Right lung (tissue), 5 donors: ENCODE data around the gene PEX14. TPM values are rescaled to one million over a fixed set of nuclear protein-coding genes. Genes with fewer than 3 reads are reported as not detected.

Source experiments
- DNase-seq, 2 donors: peaks; one replicate each; pipeline ENCODE4 v3.0.0-alpha.2; 2013
- polyA plus RNA-seq, 5 donors: library from polyadenylated mRNA; unstranded; fragments of 120-200 nt; gene quantifications; one replicate each; pipeline versions ENCODE4 v1.2.1 to v1.2.3, GENCODE V29; 2013; ENCODE audit warnings: inconsistent platforms in 1 of 5, low replicate concordance in 1 of 5; ENCODE audit not compliant: insufficient read length in 5 of 5, insufficient read depth in 1 of 5

The PEX14 gene
- polyA plus RNA-seq, 5 donors: 15.0 to 23.4 (median 19.9) TPM

GRCh38 chr1:10615932-10616671, 141.4 kb downstream of the PEX14 start:
- no peak for DNase-seq

DNA sequence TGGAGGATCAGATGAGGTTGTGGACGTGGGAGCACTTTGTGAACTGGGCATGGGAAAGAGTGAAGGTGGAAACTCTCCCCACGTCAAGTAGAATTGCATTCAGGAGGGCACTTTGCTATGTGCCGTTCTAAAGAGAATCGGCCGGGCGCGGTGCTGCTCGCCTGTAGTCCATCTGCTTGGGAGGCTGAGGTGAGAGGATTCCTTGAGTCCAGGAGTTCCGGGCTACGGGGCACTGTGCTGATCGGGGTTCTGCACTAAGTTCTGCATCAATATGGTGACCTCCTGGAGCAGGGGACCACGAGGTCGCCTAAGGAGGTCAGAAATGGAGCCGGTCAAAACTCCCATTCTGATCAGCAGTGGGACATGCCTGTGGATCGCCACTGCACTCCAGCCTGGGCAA, 141.9 kb downstream of the PEX14 start:
- no peak for DNase-seq

GRCh38 chr1:10617318-10617717, 142.6 kb downstream of the PEX14 start:
- DNase-seq: no peak

GRCh38 chr1:10617931-10618885, 143.5 kb downstream of the PEX14 start:
- DNase-seq: no peak

GRCh38 chr1:10620776-10621175, 146.0 kb downstream of the PEX14 start:
- DNase-seq: no peak

GRCh38 chr1:10621906-10622305, 147.2 kb downstream of the PEX14 start:
- DNase-seq: no peak

DNA sequence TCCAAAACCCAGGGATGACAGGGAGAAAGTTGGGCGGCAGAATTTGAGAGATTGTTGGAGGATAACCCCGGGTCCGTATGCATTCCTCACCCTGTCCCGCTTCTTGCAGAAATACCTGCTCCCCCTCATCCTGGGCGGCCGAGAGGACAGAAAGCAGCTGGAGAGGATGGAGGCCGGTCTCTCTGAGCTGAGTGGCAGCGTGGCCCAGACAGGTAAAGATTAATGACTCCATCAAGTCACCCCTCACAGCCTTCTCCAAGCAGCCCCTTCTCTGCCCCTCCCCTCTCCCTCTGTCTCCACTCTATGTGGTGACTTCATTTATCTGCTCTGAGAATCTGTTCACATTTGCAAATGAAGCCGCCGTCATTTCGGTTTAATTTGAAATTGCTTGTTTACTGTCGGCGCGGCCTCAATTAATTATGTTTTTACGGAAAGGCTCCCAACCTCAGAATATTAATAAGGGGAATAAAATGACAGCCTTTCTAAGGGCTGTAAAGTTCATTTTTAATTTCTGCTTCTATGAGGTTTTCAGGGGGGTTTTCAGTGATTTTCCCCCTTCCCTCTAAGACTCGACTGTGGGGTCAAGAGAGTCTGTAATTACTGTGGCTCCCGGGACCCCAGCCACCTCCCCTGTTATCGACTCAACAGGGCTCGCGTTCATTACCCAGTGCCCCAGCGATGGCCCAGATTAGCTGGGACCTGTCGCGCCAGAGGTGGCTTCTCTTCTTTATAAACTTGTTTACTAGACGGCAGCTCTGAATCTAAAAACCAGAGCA, 148.3 kb downstream of the PEX14 start:
- DNase-seq: no peak

- no peak for DNase-seq
Observed at GRCh38 chr1:10623686-10624145, 149.0 kb downstream of the PEX14 start.

- DNase-seq: no peak
Observed at GRCh38 chr1:10624256-10625050, 149.7 kb downstream of the PEX14 start.

GRCh38 chr1:10625076-10625475, 150.3 kb downstream of the PEX14 start:
- DNase-seq: no peak

- DNase-seq: no peak
Observed at GRCh38 chr1:10625554-10625953, 150.8 kb downstream of the PEX14 start.

DNA sequence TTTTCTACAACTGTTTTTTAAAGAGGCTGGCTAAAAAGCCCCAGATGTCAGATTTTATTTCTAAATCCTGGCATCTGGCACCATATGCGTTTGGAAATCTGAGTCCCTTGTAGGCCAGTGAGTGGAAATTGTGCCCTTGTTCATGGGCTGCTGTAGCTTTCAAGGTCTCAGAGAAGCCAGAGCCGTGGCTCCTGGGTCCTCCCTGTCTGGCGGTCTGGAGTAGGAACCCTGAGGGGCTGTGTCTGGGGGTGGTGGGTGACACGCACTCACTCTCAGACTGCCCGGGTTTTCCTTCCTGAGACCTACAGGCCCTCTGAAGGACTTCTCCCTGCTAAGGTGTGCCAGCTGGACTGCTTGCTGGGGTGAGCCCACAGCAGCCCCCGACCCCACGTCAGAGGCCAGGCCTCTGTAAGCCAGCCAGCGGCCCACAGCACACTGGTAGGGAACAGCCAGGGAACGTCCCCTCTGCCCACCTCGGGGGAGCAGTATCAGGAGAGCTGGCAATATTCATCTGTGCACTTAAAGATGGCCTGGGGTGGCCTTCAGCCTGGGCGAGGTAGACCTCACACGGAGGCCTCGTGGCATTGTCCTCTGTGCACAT, 151.5 kb downstream of the PEX14 start:
- DNase-seq: no peak

DNA sequence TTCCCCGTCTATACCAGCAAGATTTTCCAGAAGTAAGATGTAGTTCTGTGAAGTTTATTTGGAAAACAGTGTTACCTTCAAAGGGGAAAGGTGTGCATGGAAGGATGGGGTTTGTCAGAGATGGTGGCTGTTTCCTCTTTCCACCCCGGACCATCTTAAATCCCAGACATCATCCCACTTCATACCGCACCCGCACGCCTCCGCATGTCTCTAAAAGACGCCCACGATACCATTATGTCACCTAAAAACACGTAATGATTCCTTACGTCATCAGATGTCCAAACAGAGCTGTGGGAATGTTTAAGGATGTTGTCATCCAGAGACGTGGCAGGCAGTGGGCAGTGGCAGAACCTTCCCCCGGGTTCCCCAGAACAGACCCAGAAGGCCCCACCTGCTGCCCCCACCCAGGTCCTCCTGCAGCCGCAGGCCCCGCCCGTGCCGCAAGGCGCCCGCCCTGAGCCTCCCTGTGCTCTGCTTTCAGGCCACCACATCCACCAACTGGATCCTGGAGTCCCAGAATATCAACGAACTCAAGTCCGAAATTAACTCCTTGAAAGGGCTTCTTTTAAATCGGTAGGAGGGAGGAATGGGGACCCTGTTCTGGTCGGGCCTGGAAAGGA, 152.2 kb downstream of the PEX14 start:
- no peak for DNase-seq

- DNase-seq: no peak
Observed at GRCh38 chr1:10628685-10629084, 153.9 kb downstream of the PEX14 start.

- no peak for DNase-seq
Observed at GRCh38 chr1:10629091-10629815, 154.5 kb downstream of the PEX14 start.

DNA sequence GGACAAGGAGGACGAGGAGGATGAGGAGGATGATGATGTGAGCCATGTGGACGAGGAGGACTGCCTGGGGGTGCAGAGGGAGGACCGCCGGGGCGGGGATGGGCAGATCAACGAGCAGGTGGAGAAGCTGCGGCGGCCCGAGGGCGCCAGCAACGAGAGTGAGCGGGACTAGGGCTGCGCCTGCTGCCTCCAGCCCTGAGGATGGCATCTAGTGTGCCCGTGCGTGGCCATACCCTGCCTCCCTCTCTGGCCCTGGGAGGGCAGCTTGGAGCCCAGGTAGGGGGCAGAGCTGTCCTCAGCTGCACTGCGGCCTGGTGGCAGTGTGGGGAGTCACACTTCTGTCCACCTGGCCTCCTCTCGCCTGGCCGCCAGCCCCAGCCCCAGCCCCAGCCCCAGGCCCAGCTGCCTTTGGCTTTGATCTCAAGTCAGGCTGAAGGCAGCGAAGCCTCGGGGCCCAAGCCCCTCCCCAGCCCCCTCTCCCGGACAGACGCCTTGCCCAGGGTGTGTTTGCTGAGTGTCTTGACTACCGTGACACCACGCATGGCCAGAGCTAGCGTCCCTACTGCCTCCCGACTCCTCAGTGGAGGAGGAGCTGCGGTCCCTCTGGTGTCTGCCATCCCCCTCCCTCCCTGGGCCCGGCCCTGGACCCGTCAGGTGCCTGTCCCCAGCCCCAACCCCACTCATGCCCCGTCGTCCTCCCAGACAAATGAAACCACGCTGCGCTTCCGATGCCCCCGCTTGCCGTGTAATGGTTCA, 155.2 kb downstream of the PEX14 start:
- DNase-seq: no peak

DNA sequence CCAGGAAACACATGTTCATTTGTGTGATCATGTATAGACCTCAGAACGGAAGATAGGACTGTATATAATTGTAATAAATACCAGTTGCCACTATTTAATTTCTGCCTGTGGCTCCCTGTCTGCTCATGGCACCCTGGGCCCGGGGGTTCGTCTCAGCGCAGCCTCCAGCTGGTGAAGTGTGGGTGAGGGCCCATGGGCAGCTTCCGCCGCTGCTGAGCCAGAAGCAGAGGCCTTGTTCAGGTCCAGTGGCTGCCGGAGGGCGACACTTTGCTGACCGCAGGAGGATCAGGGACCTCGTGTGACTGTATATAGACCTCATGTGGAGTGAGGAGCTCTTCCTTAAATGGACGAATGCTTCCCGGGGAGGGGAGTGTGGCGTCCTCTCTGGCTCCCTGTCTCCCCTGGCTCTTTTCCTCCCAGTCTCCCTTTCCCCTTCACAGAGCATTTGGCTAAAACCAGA, 155.9 kb downstream of the PEX14 start:
- DNase-seq: no peak

- no peak for DNase-seq
Observed at GRCh38 chr1:10631121-10631810, 156.5 kb downstream of the PEX14 start.
